Neural cell (in vitro differentiated cells): ENCODE data around the gene EPHA4. TPM values are rescaled to one million over a fixed set of nuclear protein-coding genes. Genes with fewer than 3 reads are reported as not detected.

ENCODE experiments used
- H2AFZ ChIP-seq: fragments of 200-600, 300-800 bp; sonication (generic), shearing (Covaris generic); 2 replicates; pipeline ENCODE4 v1.6.0; 2014; ENCODE audit warnings: low read depth, mild to moderate bottlenecking, antibody characterized with exemption, low read length, moderate library complexity
- H3F3A ChIP-seq: fragments of 200-600 bp; shearing (Covaris generic); 2 replicates; pipeline ENCODE4 v1.6.1; 2016; ENCODE audit warnings: mild to moderate bottlenecking, moderate library complexity, mixed read lengths, antibody characterized with exemption, low read length; ENCODE audit not compliant: insufficient read depth, poor library complexity, severe bottlenecking
- H3K27ac ChIP-seq: fragments of 200-600, 300-800 bp; sonication (generic), shearing (Covaris generic); 2 replicates; pipeline ENCODE4 v1.5.1; 2014; ENCODE audit warnings: mild to moderate bottlenecking, low read length, moderate library complexity
- H3K27me3 ChIP-seq: fragments of 300-800, 200-600 bp; sonication (generic), shearing (Covaris generic); 2 replicates; pipeline ENCODE4 v1.6.0; 2014; ENCODE audit warnings: mild to moderate bottlenecking, low read depth, low read length, moderate library complexity; ENCODE audit not compliant: insufficient read depth
- H3K36me3 ChIP-seq: fragments of 300-800, 200-600 bp; sonication (generic), shearing (Covaris generic); 2 replicates; pipeline ENCODE4 v1.5.1; 2014; ENCODE audit warnings: mild to moderate bottlenecking, antibody characterized with exemption, low read length, moderate library complexity; ENCODE audit not compliant: insufficient read depth
- H3K4me2 ChIP-seq: fragments of 300-800, 200-600 bp; sonication (generic), shearing (Covaris generic); 2 replicates; pipeline ENCODE4 v1.6.0; 2014; ENCODE audit warnings: mild to moderate bottlenecking, low read length
- H3K4me3 ChIP-seq: fragments of 300-800, 200-600 bp; sonication (generic), shearing (Covaris generic); 2 replicates; pipeline ENCODE4 v1.5.1; 2014; ENCODE audit warnings: mild to moderate bottlenecking, low read length, moderate library complexity
- H3K79me2 ChIP-seq: fragments of 200-600 bp; shearing (Covaris generic); replicated peaks from 2 replicates; pipeline ENCODE4 v1.6.0; 2014; ENCODE audit warnings: mild to moderate bottlenecking, low read length, moderate library complexity; ENCODE audit not compliant: insufficient read depth
- H3K9ac ChIP-seq: fragments of 300-800, 200-600 bp; sonication (generic), shearing (Covaris generic); 2 replicates; pipeline ENCODE4 v1.6.1; 2016; ENCODE audit warnings: mild to moderate bottlenecking, low read length, mixed read lengths
- H3K9me2 ChIP-seq: fragments of 200-600 bp; shearing (Covaris generic); 2 replicates; pipeline ENCODE4 v1.6.1; 2016; ENCODE audit warnings: mild to moderate bottlenecking, low read length, mixed read lengths; ENCODE audit not compliant: insufficient read depth
- H3K9me3 ChIP-seq: fragments of 200-600, 300-800 bp; sonication (generic), shearing (Covaris generic); 2 replicates; pipeline ENCODE4 v1.6.1; 2016; ENCODE audit warnings: mild to moderate bottlenecking, mixed run types, low read length, moderate library complexity, mixed read lengths
- H4K20me1 ChIP-seq: fragments of 200-600 bp; shearing (Covaris generic); 2 replicates; pipeline ENCODE4 v1.6.1; 2016; ENCODE audit warnings: mild to moderate bottlenecking, mixed run types; ENCODE audit not compliant: insufficient read depth
- EP300 ChIP-seq: fragments of 450-650 bp; conservative IDR thresholded peaks from 2 replicates; pipeline ENCODE4 v1.6.1; 2014; ENCODE audit warnings: antibody characterized with exemption, mild to moderate bottlenecking, moderate library complexity; ENCODE audit not compliant: poor library complexity, severe bottlenecking
- EZH2 ChIP-seq: fragments of 200-600, 300-800 bp; shearing (Covaris generic), sonication (generic); IDR thresholded peaks from 2 replicates; pipeline ENCODE4 v1.6.1; 2014; ENCODE audit warnings: antibody characterized with exemption, low read length, borderline replicate concordance, mild to moderate bottlenecking; ENCODE audit not compliant: insufficient read depth, poor library complexity, severe bottlenecking
- MXI1 ChIP-seq: fragments of 450-650 bp; conservative IDR thresholded peaks from 2 replicates; pipeline ENCODE4 v1.6.1; 2014; ENCODE audit warnings: antibody characterized with exemption, mild to moderate bottlenecking; ENCODE audit not compliant: poor library complexity, severe bottlenecking
- POLR2AphosphoS5 ChIP-seq: IDR thresholded peaks from 2 replicates; pipeline ENCODE4 v1.6.1; 2012
- RAD21 ChIP-seq: fragments of 450-650 bp; conservative IDR thresholded peaks from 2 replicates; pipeline ENCODE4 v1.6.1; 2014; ENCODE audit warnings: antibody characterized with exemption, mild to moderate bottlenecking, moderate library complexity
- SMC3 ChIP-seq: fragments of 450-650 bp; conservative IDR thresholded peaks from 2 replicates; pipeline ENCODE4 v1.6.1; 2014; ENCODE audit warnings: antibody characterized with exemption, mild to moderate bottlenecking, moderate library complexity; ENCODE audit not compliant: poor library complexity
- TAF1 ChIP-seq: IDR thresholded peaks from 2 replicates; pipeline ENCODE4 v1.6.1; 2012; ENCODE audit warnings: low read depth
- polyA plus RNA-seq: library from polyadenylated mRNA; depleted of rRNA; stranded (reverse); fragments of >200 nt; gene quantifications from 2 replicates; pipeline ENCODE4 v1.2.3, GENCODE V29; 2014
- TF ChIP-seq, protein P1 (sequence below): fragments of 450-650 bp; IDR thresholded peaks from 2 replicates; pipeline ENCODE4 v1.5.1; 2014; ENCODE audit warnings: antibody characterized with exemption, mild to moderate bottlenecking, moderate library complexity; ENCODE audit not compliant: poor library complexity, severe bottlenecking
- TF ChIP-seq, protein P2 (sequence below): IDR thresholded peaks from 2 replicates; pipeline ENCODE4 v1.6.1; 2012; ENCODE audit warnings: borderline replicate concordance

The EPHA4 gene
- polyA plus RNA-seq, 1 donor from 2014 or later = 71.1 TPM

- no peaks in the 10 kb centered on the region for H4K20me1 ChIP-seq
- H3F3A ChIP-seq = peaks cover 12% of the 10 kb centered on the region
- no peaks in the 10 kb centered on the region for H3K9me2 ChIP-seq
- H3K4me3 ChIP-seq = peak overlapping the region; percentile 43
- H3K27me3 ChIP-seq = no peaks in the 10 kb centered on the region
- peak overlapping the region; percentile 58 for H3K27ac ChIP-seq
- H3K9me3 ChIP-seq = no peaks in the 10 kb centered on the region
- no peak overlapping the region for H2AFZ ChIP-seq
- TF ChIP-seq SMC3 (no peak), RAD21 (peak; percentile 39), MXI1 (peak; percentile 17)
- TF ChIP-seq, protein P1, sequence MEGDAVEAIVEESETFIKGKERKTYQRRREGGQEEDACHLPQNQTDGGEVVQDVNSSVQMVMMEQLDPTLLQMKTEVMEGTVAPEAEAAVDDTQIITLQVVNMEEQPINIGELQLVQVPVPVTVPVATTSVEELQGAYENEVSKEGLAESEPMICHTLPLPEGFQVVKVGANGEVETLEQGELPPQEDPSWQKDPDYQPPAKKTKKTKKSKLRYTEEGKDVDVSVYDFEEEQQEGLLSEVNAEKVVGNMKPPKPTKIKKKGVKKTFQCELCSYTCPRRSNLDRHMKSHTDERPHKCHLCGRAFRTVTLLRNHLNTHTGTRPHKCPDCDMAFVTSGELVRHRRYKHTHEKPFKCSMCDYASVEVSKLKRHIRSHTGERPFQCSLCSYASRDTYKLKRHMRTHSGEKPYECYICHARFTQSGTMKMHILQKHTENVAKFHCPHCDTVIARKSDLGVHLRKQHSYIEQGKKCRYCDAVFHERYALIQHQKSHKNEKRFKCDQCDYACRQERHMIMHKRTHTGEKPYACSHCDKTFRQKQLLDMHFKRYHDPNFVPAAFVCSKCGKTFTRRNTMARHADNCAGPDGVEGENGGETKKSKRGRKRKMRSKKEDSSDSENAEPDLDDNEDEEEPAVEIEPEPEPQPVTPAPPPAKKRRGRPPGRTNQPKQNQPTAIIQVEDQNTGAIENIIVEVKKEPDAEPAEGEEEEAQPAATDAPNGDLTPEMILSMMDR = peak; percentile 52
- H3K4me2 ChIP-seq = peak overlapping the region; percentile 67
- no peaks in the 10 kb centered on the region for H3K36me3 ChIP-seq
- H3K79me2 ChIP-seq = no peaks in the 10 kb centered on the region
- H3K9ac ChIP-seq = no peak overlapping the region
These were observed 34.3 kb upstream of the EPHA4 start for GRCh38 chr2:221606424-221606823.

DNA sequence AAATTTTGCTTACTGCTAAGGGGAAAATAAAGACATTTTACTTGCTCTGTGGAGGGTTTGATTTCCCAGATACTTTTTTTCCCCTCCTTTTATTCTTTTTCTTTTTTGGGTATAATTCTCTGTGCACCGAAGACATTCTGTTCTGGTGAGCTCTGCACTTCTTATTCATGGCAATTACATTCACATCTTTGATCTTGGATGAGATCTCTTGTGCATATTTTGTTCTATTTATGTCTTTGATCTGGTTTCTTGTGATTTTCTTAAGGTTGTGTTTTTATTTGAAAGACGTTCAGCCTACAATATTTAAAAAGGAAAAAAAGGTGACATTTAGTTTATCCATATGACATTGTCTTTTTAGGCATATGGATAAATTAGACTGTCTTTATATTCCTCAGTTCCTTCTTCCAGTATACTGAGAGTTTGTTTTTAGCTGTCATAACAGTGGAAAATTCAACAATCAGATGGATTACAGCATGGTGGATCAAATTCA is 33.7 kb upstream of the EPHA4 start:
- Histone ChIP-seq H3K9me3 (no peaks in the 10 kb centered on the region), H2AFZ (no peak overlapping the region), H3K27me3 (no peaks in the 10 kb centered on the region), H3K4me3 (peak overlapping the region; percentile 43), H3K79me2 (no peaks in the 10 kb centered on the region), H3K9me2 (no peaks in the 10 kb centered on the region), H4K20me1 (no peaks in the 10 kb centered on the region), H3F3A (peaks cover 12% of the 10 kb centered on the region), H3K9ac (no peak overlapping the region), H3K27ac (peak overlapping the region; percentile 58), H3K36me3 (no peaks in the 10 kb centered on the region), H3K4me2 (peak overlapping the region; percentile 67)
- TF ChIP-seq POLR2AphosphoS5 = no peak

- Histone ChIP-seq H3F3A (peaks cover 12% of the 10 kb centered on the region), H3K9ac (no peak overlapping the region), H3K27ac (no peak overlapping the region), H4K20me1 (no peaks in the 10 kb centered on the region), H3K4me2 (no peak overlapping the region), H3K79me2 (no peaks in the 10 kb centered on the region), H3K27me3 (no peaks in the 10 kb centered on the region), H3K36me3 (no peaks in the 10 kb centered on the region), H2AFZ (no peak overlapping the region), H3K4me3 (no peak overlapping the region), H3K9me2 (no peaks in the 10 kb centered on the region), H3K9me3 (no peaks in the 10 kb centered on the region)
- TF ChIP-seq, protein P1 = no peak
- no peak for TF ChIP-seq POLR2AphosphoS5
- TF ChIP-seq MXI1 = no peak
- no peak for TF ChIP-seq EP300
- TF ChIP-seq, protein P2, sequence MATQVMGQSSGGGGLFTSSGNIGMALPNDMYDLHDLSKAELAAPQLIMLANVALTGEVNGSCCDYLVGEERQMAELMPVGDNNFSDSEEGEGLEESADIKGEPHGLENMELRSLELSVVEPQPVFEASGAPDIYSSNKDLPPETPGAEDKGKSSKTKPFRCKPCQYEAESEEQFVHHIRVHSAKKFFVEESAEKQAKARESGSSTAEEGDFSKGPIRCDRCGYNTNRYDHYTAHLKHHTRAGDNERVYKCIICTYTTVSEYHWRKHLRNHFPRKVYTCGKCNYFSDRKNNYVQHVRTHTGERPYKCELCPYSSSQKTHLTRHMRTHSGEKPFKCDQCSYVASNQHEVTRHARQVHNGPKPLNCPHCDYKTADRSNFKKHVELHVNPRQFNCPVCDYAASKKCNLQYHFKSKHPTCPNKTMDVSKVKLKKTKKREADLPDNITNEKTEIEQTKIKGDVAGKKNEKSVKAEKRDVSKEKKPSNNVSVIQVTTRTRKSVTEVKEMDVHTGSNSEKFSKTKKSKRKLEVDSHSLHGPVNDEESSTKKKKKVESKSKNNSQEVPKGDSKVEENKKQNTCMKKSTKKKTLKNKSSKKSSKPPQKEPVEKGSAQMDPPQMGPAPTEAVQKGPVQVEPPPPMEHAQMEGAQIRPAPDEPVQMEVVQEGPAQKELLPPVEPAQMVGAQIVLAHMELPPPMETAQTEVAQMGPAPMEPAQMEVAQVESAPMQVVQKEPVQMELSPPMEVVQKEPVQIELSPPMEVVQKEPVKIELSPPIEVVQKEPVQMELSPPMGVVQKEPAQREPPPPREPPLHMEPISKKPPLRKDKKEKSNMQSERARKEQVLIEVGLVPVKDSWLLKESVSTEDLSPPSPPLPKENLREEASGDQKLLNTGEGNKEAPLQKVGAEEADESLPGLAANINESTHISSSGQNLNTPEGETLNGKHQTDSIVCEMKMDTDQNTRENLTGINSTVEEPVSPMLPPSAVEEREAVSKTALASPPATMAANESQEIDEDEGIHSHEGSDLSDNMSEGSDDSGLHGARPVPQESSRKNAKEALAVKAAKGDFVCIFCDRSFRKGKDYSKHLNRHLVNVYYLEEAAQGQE = no peak
- no peak for TF ChIP-seq RAD21
- no peak for TF ChIP-seq SMC3
- no peak for TF ChIP-seq TAF1
- no peak for TF ChIP-seq EZH2
These were observed 30.8 kb upstream of the EPHA4 start for GRCh38 chr2:221602938-221603337.
